Globus pallidus (tissue), 1 donor: ENCODE measurements around the gene POLH.
A peak's percentile ranks its signal among the peaks of the same experiment; 100 is the strongest.
"Not testable (repeated sequence)": the region's sequence is repeated elsewhere in the genome, so short reads cannot be mapped to it uniquely, and the experiment has no call there.

Source experiments
- DNase-seq: peaks from one replicate; pipeline ENCODE4 v3.0.0-alpha.2; 2015; ENCODE audit warnings: low spot score

POLH gene

GRCh38 chr6:43575772-43576551, at the start of gene POLH, which contains the start of gene XPO5:
Gene POLH, plus strand, starts transcription at chr6:43576185. Its CDS starts 6,135 bp downstream, at chr6:43582320.
Gene XPO5, minus strand, starts transcription at chr6:43576038. Its CDS starts 174 bp downstream, at chr6:43575864.
- peak; percentile 86 for DNase-seq

- no peak for DNase-seq
Observed at GRCh38 chr6:43532201-43532600, 43.8 kb upstream of the POLH start.

- DNase-seq = not testable (repeated sequence)
Observed at GRCh38 chr6:43538986-43539385, 37.0 kb upstream of the POLH start.

GRCh38 chr6:43539409-43539808, 36.6 kb upstream of the POLH start:
- not testable (repeated sequence) for DNase-seq

DNA sequence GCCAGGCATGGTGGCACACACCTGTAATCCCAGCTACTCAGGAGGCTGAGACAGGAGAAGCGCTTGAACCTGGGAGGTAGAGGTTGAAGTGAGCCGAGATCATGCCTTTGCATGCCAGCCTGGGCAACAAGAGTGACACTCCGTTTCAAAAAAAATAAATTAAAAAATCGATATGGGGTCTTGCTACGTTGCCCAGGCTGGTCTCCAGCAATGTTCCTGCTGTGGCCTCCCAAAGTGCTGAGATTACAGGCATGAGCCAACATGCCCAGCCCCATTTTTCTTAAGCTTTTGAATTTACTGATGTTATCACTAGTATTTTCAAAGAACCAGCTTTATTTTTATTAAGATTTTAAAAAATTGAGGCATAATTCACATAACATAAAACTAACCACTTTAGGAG, 35.5 kb upstream of the POLH start:
- no peak for DNase-seq

DNA sequence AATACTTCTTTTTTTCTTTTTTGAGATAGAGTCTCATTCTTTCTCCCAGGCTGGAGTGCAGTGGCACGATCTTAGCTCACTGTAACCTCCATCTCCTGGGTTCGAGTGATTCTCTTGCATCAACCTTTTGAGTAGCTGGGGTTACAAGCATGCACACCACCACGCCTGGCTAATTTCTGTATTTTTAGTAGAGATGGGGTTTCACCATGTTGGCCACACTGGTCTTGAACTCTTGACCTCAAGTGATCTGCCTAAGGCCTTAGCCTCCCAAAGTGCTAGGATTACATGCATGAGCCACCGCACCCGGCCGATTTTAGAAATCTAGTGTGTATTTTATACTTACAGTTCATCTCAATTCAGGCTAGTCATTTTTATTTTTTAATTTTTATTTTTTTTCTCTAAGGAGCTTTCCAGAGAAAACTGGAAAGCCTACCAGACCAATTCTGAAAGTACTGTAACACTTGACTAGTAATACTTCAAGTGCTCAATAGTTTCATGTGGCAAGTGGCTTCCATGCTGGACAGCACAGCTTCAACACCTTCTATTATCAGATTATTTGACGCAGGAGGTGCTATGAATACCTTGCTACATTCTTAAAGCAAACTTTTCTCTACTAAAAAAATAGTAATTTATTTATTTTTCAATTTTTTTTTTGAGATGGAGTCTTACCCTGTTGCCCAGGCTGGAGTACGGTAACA, 34.1 kb upstream of the POLH start:
- DNase-seq = no peak

DNA sequence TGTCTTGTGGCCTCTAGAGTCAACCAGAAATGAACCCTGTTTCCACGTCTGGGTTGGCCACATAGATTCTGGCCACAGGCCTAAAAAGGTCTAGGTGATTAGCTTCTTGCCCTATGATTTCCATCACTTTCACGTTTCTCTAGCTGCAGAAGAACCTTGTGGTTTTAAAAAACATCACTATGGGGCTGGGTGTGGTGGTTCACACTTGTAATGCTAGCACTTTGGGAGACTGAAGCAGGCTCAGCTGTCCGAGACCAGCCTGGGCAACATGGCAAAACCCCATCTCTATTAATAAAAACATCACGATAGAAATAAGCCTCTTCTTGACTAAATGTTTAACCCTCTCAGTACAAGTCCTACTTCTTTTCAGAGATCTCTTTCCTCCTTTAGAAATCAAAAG, 31.5 kb upstream of the POLH start:
- DNase-seq = no peak

GRCh38 chr6:43547222-43547621, 28.8 kb upstream of the POLH start:
- DNase-seq = no peak

DNA sequence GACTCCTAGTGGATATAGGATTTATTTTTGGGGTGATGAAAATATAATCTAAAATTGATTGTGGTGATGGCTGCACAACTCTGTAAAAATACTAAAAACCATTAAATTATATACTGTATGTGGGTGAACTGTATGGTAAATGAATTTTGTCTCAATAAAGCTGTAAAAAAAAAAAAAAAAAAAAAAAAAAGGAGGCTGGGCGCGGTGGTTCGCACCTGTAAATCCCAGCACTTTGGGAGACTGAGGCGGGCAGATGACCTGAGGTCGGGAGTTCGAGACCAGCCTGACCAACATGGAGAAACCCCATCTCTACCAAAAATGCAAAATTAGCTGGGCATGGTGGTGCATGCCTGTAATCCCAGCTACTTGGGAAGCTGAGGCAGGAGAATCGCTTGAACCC, 18.4 kb upstream of the POLH start:
- DNase-seq = not testable (repeated sequence)

- no peak for DNase-seq
Observed at GRCh38 chr6:43559328-43559727, 16.7 kb upstream of the POLH start.

DNA sequence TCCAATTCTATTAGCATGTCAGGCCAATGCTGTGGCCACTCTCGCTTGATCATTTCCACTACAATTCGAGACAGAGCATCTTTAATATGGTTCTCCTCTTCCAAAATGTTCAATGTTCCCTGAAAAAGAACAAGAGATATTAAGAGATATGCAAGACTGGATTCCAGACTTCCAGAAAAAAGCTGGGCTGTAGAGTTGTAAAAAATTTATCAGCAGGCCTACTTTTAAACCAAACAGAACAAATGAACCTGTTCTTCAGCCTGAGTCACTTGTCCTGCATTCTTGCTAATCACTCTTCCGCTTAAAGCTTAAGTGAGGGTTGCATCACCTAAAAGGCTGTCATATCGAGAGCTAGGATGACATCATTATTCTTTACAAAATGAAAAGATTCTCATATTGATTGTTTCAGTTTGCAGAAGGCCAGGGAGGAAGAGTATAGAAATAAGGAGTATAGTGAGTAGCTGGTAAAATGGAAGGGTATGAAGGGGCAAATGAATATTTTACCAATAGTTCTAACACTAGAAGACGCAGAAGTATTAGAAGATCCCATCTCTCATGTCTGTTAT, 5.0 kb upstream of the POLH start:
- no peak for DNase-seq

- no peak for DNase-seq
Observed at GRCh38 chr6:43572015-43572414, 4.0 kb upstream of the POLH start.

DNA sequence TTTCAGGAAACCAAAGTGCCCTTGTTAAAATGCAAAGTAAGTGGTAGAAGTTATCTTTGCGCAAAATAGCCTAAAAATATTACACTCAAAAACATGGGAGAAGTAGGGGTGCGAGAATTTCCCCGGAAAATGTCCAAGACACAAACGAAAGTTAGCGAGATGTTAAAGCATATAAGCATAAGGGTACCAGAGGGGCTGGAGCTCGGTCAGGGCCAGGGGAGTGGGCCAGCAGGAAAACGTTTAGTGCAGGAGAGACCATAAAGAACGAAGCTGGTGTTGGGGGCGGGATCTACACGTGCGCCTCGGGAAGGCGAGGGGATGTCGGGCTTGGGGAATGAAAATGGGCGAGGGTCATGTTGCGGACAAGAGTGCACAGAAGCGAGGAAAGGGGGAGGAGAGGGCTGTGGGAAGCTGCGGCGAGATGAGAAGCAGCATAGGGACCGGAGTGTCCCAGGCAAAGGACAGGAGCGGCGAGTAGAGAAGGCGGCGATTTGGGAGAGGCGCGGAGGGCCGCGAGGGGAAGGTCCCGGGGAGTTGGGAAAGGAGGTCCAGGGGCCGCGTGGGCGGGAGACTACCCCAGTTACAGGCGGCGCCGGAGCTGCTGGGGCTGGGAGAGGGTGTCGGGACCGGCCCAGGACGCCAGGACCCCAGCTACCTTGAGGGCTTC, 747 bp upstream of the POLH start:
- DNase-seq = peak; percentile 4

GRCh38 chr6:43578748-43579147, 2.8 kb downstream of the POLH start:
- no peak for DNase-seq

- DNase-seq = no peak
Observed at GRCh38 chr6:43579171-43579570, 3.2 kb downstream of the POLH start.

DNA sequence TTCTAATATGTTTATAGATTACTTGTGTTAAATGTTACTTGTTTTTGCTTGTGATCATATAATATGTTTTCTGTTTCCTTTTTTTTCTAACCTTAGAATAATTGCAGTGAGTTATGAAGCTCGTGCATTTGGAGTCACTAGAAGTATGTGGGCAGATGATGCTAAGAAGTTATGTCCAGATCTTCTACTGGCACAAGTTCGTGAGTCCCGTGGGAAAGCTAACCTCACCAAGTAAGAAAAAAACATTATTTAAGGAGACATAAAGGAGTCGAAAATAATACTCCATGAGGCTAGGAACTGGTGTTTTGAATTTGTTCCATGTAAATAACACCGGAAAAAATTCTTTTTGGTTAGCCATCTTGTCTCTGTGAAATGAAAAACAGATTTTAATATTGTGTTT, 6.9 kb downstream of the POLH start:
- no peak for DNase-seq

DNA sequence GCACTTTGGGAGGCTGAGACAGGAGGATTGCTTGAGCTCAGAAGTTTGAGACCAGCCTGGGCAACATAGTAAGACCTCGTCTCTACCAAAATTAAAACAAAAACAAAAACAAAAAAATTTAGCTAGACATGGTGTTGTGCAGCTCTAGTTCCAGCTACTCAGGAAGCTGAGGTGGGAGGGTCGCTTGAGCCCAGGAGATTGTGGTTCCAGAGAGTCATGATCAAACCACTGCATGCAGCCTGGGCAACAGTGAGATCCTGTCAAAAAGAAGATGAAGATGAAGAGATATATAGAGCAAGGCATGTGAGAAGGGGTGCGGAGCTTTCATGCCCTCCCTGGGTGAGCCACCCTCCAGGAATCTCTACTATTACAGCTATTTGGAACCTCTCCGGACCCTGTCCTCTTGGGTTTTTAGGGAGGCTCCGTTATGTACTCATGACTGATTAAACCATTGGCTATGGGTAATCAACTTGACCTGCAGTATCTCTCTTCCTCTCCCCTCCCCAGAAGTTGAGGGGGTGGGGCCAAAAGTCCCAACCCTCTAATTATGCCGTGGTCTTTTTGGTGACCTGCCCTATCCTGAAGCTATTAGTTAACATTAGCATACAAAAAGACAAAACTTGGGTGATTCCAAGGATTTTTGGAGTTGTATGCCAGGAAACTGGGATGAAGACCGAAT, 9.0 kb downstream of the POLH start:
- no peak for DNase-seq

GRCh38 chr6:43588194-43588593, 12.2 kb downstream of the POLH start:
- no peak for DNase-seq

- DNase-seq = not testable (repeated sequence)
Observed at GRCh38 chr6:43589564-43589963, 13.6 kb downstream of the POLH start.

DNA sequence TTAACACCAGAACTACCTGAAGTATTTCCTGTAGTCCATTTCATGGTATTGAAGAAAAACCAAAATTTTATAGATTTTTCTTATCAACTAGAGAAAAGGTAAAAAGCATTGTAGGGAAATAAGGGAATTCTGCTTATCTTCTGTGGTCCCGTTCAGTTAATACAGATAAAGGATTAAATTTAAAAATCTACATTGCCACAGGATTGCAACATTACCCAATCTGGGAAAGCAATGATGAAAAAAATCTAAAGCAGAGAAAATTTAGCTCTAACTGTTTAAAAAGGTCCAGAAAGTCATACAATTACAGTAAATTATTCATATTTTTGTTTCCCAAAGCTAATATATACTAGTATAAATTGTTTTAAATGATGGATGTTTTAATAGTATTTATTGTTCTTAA, 18.0 kb downstream of the POLH start:
- DNase-seq = no peak

- no peak for DNase-seq
Observed at GRCh38 chr6:43600595-43600994, 24.6 kb downstream of the POLH start.

DNA sequence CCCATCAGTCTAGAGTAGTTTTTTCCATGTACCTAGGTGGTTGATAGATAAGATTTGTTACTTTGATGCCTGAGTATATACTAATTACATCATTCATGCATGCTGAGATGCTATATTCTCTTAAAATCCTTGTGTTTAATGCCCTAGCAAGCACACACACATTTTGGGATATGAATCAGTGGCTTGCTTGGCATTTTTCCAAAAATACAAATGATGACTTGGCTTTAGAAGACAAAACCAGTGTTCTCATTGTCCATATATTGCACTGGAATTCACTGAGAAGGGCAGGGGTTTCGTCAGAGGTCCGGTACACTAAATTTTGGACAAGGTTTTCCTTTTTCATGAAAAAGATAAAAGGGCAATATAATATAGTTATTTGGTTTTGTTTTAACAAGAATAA, 28.2 kb downstream of the POLH start:
- no peak for DNase-seq
